Measurements from ENCODE around the gene RBBP8NL.
"Not testable (repeated sequence)": the region's sequence is repeated elsewhere in the genome, so short reads cannot be mapped to it uniquely, and the experiment has no call there.

The RBBP8NL gene

DNA sequence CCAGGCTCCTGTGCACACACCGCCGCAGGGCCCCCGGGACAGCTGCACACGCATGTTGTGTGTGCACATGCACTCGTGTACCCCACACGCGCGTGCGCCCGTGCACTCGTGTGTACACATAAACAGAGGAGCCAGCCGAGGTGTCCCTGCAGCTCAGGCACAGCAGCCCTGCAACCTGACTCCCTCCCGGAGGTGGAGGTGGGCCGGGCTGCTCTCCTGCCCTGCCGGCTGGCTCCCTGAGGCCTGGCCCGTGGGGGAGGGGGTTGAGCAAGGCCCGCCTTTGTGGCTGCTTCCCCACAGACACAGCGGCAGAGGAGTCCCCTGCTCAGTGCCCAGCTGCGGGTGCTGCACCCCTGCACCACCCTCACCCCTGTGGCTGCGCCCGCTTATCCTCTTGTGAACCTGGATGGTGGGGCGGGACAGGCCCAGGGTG, 624 bp downstream of the RBBP8NL start:
- H3K4me3 ChIP-seq (replicated peaks; ENCODE audit: low read depth, low read length): no peak overlapping the region
- no peak for DNase-seq (ENCODE audit: low read depth)
- TF ChIP-seq, protein P1, sequence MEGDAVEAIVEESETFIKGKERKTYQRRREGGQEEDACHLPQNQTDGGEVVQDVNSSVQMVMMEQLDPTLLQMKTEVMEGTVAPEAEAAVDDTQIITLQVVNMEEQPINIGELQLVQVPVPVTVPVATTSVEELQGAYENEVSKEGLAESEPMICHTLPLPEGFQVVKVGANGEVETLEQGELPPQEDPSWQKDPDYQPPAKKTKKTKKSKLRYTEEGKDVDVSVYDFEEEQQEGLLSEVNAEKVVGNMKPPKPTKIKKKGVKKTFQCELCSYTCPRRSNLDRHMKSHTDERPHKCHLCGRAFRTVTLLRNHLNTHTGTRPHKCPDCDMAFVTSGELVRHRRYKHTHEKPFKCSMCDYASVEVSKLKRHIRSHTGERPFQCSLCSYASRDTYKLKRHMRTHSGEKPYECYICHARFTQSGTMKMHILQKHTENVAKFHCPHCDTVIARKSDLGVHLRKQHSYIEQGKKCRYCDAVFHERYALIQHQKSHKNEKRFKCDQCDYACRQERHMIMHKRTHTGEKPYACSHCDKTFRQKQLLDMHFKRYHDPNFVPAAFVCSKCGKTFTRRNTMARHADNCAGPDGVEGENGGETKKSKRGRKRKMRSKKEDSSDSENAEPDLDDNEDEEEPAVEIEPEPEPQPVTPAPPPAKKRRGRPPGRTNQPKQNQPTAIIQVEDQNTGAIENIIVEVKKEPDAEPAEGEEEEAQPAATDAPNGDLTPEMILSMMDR (IDR thresholded peaks at IDR 0.05; ENCODE audit: low read length, missing control alignments): no peak

- not testable (repeated sequence) for H3K4me3 ChIP-seq (replicated peaks; ENCODE audit: low read depth, low read length); DNase-seq (ENCODE audit: low read depth)
These were observed 1.3 kb downstream of the RBBP8NL start for GRCh38 chr20:62426059-62426348.

- DNase-seq (ENCODE audit: low read depth): no peak
- TF ChIP-seq, protein P1 (IDR thresholded peaks at IDR 0.05; ENCODE audit: low read length, missing control alignments): no peak
These were observed 1.9 kb downstream of the RBBP8NL start for GRCh38 chr20:62425281-62426058.

GRCh38 chr20:62424249-62425107, 2.9 kb downstream of the RBBP8NL start:
- no peak overlapping the region for H3K4me3 ChIP-seq (replicated peaks; ENCODE audit: low read depth, low read length)
- DNase-seq (ENCODE audit: low read depth): no peak
- TF ChIP-seq, protein P1 (IDR thresholded peaks at IDR 0.05; ENCODE audit: low read length, missing control alignments): no peak

More at GRCh38 chr20:62425281-62426058, 1.9 kb downstream of the RBBP8NL start:
- H3K4me3 ChIP-seq (replicated peaks; ENCODE audit: low read depth, low read length): no peak overlapping the region

DNA sequence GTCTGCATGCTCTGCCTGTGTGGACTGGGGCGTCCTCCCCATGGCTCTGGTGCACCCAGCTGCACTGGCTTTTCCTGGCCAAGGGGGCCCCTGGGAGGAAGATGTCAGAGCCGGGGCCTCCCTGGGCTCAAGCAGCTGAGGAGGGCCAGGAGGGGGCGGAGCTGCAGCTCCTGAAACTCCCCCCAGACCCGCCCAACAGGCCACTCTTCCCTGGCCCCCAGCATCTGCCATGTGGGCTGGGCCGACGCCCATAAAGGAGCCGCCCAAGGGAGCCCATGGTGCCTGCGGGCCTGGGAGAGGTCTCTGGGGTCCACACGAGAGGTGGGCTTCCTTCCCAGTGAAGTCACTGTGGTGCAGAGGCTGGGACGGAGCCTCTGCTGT, 4.0 kb downstream of the RBBP8NL start:
- TF ChIP-seq, protein P1 (IDR thresholded peaks at IDR 0.05; ENCODE audit: low read length, missing control alignments): no peak

GRCh38 chr20:62422636-62423325, 4.6 kb downstream of the RBBP8NL start:
- H3K4me3 ChIP-seq (replicated peaks; ENCODE audit: low read depth, low read length): no peak overlapping the region
- DNase-seq (ENCODE audit: low read depth): no peak
- TF ChIP-seq, protein P1 (IDR thresholded peaks at IDR 0.05; ENCODE audit: low read length, missing control alignments): no peak

More for the DNA sequence above, 4.0 kb downstream of the RBBP8NL start:
- DNase-seq (ENCODE audit: low read depth): no peak
- H3K4me3 ChIP-seq (replicated peaks; ENCODE audit: low read depth, low read length): no peak overlapping the region

DNA sequence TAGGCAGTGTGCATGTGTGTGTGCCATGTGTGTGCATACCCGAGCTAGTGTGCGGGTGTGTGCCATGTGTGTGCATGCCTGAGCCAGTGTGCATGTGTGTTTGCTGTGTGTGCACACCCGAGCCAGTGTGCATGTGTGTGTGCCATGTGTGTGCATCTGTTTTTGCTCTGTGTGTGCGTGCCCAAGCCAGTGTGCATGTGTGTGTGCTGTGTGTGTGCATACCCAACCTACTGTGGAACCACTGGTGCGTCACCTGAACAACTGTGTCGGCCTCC, 5.7 kb downstream of the RBBP8NL start:
- H3K4me3 ChIP-seq (replicated peaks; ENCODE audit: low read depth, low read length): no peak overlapping the region
- DNase-seq (ENCODE audit: low read depth): no peak
- TF ChIP-seq, protein P1 (IDR thresholded peaks at IDR 0.05; ENCODE audit: low read length, missing control alignments): no peak
